Activated T-cell treated with anti-CD3 and anti-CD28 coated beads for 1 hour (primary cell): ENCODE results near the gene CDH26.
"Not testable (repeated sequence)": the region's sequence is repeated elsewhere in the genome, so short reads cannot be mapped to it uniquely, and the experiment has no call there.

Experiments used
- DNase-seq: peaks from one replicate; pipeline ENCODE4 v3.0.0-alpha.2; 2020; ENCODE audit warnings: low read depth

CDH26 gene

DNA sequence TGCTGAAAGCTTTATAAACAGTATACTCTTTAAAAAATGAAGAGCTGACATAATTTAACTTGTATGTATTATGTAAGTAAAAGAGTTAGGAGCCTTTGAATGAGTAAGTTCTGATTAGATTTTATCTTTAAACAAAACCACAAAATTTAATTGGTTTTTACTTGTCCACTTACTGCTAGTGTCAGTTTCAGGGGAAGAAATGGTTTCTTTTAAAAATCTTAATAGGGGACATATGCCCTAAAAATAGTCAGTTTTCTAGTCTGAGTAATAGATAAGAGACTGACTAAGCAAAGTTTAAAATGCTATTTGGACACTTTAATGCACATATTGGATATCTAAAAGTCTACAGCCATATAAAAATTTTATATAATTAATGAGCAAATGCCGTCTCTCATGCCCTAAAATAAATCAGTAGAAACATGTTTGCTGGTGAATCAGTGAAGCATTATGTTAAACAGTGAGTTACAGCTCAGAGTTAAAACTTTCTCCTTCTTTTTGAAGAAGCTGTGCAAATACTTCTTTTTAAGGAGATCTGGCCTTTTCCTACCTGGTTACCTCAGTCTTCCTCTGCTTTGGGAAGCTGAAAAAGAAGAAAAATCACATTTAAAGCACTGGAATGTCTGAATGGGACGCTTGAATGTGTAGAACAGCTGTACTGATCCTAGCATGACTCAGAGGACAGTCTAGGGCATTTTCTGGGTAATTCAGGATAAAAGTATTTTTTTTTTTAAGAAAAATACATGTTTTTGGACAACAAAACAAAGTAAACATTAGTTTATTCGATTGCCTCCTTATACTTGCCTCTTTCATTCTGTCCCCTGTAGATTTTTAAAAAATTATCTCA is 55.3 kb downstream of the CDH26 start:
- no peak for DNase-seq

DNA sequence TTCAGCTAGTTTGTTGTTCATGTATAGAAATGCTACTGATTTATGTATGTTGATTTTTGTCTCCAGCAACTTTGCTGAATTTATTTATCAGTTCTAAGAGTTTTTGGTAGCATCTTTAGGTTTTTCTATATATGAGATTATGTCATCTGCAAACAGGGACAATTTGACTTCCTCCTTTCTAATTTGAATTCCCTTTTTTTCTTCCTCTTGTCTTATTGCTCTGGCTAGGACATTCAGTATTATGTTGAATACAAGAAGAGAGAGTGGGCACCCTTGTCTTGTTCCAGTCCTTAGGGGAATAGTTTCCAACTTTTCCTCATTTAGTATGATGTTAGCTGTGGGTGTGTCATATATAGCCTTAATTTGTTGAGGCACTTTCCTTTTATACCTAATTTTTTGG is 58.2 kb downstream of the CDH26 start:
- DNase-seq: no peak

DNA sequence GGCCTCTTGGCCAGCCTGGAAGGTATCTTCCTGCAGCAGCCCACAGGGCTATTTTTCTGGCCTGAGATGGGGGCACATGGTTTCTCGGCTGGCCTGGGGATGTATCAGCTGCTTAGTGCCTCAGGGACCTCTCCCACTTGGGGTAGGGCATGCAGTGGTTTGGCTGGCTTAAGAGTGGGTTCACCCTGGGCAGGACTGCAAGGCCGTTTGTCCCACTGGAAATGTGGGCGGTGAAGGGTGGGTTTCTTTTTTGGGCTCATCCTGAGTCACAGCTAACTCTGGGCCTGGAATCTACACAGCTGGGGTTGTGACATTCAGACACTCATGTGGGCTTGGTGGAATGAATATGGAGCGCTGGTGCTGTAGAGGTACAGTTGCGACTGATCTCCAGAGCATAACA is 62.0 kb downstream of the CDH26 start:
- DNase-seq: no peak

DNA sequence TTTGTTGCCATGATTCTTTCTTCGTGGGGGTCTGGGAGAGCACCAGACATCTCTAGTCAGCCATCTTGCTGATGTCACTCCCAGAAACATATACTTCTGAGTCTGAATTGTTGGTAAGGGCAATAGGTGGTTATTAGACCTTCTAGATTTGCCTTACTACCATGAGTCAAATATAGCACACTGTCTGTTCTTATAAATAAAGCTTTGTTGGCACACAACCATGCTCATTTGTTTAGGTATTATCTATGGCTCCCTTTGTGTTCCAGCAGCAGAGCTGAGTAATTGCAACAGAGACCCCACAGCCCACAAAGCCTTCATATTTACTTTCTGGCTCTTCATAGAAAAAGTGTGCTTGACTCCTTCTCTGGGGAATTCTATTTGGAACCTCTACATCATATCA is 62.9 kb downstream of the CDH26 start:
- no peak for DNase-seq

DNA sequence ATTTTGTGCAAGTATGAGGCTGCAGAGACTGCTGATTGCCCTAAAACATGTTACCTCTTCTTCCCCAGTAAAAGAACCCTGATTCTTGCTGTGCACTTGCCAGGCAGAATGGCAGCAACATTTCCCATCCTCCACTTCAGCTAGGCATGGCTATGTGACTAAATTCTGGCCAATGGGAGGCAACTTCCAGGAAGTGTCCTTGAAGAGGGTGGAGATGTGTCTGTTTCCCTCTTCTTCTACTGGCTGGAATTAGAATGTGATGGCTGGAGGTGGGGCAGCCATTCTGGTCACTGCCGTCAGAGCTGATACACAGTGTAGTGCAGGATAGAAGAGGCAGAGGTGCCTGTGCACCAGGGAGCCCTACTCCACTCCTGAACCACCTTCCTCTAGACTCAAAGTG is 64.6 kb downstream of the CDH26 start:
- no peak for DNase-seq

DNA sequence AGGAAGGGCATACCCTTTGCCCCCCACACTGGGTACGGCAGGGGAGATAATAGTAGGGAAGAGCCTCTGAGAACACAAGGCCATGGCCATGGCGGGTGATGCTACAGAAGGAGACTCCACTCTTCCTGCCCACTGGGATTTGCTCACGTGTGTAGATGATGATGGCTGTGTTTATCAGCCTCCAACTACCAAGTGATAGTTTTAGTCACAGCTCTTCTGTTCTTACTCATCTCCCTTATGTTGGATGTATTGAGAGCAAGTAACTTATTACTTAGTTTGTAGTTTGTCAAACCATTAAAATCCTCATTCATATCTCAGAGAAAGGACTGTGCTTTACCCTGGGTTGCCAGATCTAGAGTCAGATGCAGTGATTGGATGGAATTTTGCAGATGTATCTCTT is 66.0 kb downstream of the CDH26 start:
- no peak for DNase-seq

- no peak for DNase-seq
Measured at GRCh38 chr20:60024801-60025200, 66.6 kb downstream of the CDH26 start.

GRCh38 chr20:60026010-60026409 is 67.8 kb downstream of the CDH26 start:
- no peak for DNase-seq

DNA sequence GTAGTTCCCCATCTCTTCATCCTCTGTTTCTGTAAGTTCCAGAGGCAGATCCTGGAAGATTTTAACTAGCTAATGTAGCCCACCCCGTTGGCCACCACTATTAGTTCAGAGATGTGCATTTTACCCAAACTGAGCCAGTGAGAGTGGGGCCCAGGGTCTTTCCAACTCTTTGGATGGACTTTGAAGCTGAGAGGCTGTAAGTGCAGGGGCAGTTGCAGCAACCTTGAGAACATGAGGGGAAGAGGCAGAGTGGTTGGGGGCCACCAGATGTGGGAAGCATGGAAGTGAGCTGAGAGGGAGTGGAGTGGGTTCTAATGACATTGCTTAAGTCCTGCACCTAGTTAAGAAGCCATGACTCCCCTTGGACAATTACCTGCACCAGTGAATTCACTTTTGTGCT is 72.2 kb downstream of the CDH26 start:
- DNase-seq: no peak

- no peak for DNase-seq
Measured at GRCh38 chr20:60031107-60031506, 72.9 kb downstream of the CDH26 start.

DNA sequence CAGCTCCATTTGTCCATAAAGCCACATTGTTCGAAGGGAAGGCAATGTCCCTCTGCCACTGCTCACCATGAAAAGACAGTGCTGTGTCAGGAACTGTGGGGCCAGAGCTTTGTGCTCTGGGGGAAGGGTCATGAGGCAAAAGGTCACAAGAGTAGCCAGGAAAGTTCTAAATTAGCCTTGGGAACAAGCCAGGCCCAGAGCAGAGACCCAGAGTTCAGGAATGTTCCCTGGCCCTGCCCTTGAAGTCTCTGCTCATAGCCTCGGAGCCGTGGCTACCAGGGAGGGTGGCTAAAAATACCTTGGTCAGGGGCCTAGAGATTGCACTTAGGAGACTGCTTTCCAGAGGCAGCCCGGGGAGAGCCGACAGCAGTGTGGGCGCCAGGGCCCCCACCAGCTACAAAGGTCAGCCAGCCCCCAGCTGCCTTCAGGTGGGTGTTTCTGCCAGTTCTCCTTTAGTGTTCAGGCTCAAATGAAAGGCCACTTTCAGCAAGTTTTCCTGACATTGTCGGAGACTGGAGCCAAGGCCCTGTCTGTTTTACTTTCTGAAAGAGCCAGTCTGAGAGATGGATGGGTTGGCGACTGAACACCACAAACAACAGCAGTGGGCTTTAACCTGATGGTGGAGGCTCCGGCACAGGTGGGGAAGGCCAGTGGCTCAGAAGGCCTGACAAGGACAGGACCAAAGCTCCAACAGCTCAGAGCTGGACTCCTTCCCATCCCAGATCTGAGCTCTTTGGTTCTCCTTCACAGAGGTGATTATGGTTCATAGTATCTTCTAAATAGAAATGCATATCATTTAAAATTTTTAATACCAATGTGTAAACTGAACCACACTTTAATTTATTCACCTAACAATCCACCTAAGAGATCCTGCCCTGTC is 76.2 kb downstream of the CDH26 start:
- DNase-seq: no peak

- DNase-seq: no peak
Measured at GRCh38 chr20:60035486-60035885, 77.3 kb downstream of the CDH26 start.

DNA sequence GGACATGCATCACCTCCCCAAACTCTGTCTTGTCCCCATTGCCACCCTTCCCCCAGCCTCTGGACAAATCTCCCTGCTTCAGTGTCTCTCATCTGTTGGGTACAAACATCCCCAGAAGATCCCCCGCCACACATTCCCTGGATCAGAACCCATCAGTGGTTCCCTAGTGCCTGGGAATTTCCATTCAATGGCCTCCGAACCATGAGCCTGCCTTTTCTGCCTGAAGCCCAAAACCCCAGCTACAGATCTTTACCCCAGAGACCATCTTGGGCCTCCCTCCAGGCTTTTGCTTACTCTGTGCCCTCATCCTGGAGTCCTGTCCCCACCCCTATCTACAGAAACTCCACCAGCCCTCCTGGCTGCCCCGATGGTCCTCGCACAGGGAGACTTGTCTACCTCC is 78.1 kb downstream of the CDH26 start:
- DNase-seq: no peak

- no peak for DNase-seq
Measured at GRCh38 chr20:60036746-60037499, 78.7 kb downstream of the CDH26 start.

GRCh38 chr20:60038400-60039008 is 80.3 kb downstream of the CDH26 start:
- no peak for DNase-seq

GRCh38 chr20:60039526-60039925 is 81.3 kb downstream of the CDH26 start:
- no peak for DNase-seq

GRCh38 chr20:60040471-60041162 is 82.4 kb downstream of the CDH26 start:
- DNase-seq: no peak

GRCh38 chr20:60041436-60042165 is 83.4 kb downstream of the CDH26 start:
- not testable (repeated sequence) for DNase-seq

- DNase-seq: no peak
Measured at GRCh38 chr20:60043435-60043834, 85.2 kb downstream of the CDH26 start.

- DNase-seq: no peak
Measured at GRCh38 chr20:60046011-60046413, 87.8 kb downstream of the CDH26 start.

DNA sequence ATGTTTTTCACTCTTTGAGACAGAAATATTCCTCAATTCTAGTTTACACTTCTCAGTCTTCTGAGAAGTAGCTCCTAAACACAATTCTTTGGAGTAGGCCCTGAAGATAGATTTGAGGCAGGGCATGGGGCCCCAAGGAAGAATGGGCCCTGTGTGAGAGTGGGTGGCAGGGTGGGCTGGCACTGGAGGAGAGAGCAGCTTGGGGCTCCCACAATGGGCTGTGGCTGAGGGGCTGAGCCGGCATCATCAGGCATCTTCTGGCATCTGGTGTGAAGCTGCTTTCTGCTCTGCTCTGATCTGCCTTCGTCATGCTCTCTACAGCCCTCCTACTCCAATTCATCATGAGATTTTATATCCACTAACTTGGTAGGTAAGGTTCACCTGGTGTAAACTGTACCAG is 88.2 kb downstream of the CDH26 start:
- DNase-seq: no peak
